Natural killer cell treated with Interleukin-12 subunit alpha and Interleukin-12 subunit beta and Interleukin-15 and Interleukin-18, amount 100 ng/mL, for 72 hours (primary cell): ENCODE measurements around the gene TXNDC2. TPM values are rescaled to one million over a fixed set of nuclear protein-coding genes. Genes with fewer than 3 reads are reported as not detected.

ENCODE experiments used
- ATAC-seq, 2 donors: fragments of 150-1000 bp; cut with Tn5 transposase in 1 of 2; sonication (Bioruptor Pico), chemical (Tn5 transposase) in 1 of 2; 2 replicates each; pipeline ENCODE4 v1.10.0; 2021
- DNase-seq: peaks from one replicate; pipeline ENCODE4 v3.0.0; 2022; ENCODE audit warnings: low spot score
- H3K27ac Mint-ChIP-seq, 2 donors: 1 replicate in 1 of 2; 2 replicates in 1 of 2; pipeline ENCODE4 v1.8.0; 2022; ENCODE audit warnings: mixed read lengths in 2 of 2, mild to moderate bottlenecking in 1 of 2, moderate library complexity in 1 of 2
- H3K27me3 Mint-ChIP-seq, 2 donors: 1 replicate in 1 of 2; 2 replicates in 1 of 2; pipeline ENCODE4 v1.8.0; 2022; ENCODE audit warnings: mixed read lengths in 2 of 2
- H3K36me3 Mint-ChIP-seq: one replicate; pipeline ENCODE4 v1.8.0; 2022; ENCODE audit warnings: mixed read lengths
- H3K4me1 Mint-ChIP-seq, 2 donors: 1 replicate in 1 of 2; 2 replicates in 1 of 2; pipeline ENCODE4 v1.8.0; 2022; ENCODE audit warnings: low read depth in 2 of 2, mixed read lengths in 2 of 2, mild to moderate bottlenecking in 1 of 2
- H3K4me3 Mint-ChIP-seq: one replicate; pipeline ENCODE4 v1.8.0; 2022; ENCODE audit warnings: mixed read lengths
- H3K9me3 Mint-ChIP-seq: 2 replicates; pipeline ENCODE4 v1.8.0; 2022; ENCODE audit warnings: mixed read lengths
- total RNA-seq, 2 donors: library from RNA; stranded (reverse); gene quantifications; one replicate each; pipeline ENCODE4 v1.2.3, GENCODE V29; 2022

The TXNDC2 gene
- total RNA-seq, 2 donors from 2014 or later = not detected

DNA sequence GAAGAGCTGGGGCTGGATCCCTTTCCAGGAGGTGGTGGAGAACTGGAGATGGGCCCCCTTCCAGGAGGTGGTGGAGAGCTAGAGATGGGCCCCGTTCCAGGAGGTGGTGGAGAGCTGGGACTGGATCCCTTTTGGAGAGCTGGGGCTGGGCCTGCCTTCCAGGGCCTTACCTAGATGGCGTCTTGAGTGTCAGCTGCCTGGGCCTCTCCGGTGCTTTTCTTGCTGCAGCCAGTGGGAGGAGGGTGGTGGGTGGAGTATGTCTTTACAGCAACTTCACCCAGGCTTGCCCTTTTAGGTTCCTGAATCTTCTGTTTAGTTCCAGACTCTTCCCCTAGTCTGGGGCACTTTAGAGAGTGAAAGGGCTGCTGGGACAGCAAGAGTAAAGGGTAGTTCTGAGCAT is 19.1 kb upstream of the TXNDC2 start:
- H3K4me1 Mint-ChIP-seq = no peaks in the 10 kb centered on the region
- no peak for DNase-seq
- peaks cover 10% of the 10 kb centered on the region for H3K36me3 Mint-ChIP-seq
- H3K27me3 Mint-ChIP-seq = peaks cover 17 to 18% of the 10 kb centered on the region in 2 donors
- no peak overlapping the region for H3K27ac Mint-ChIP-seq
- no peak for ATAC-seq
- peaks cover 8% of the 10 kb centered on the region for H3K9me3 Mint-ChIP-seq
- H3K4me3 Mint-ChIP-seq = no peak overlapping the region

GRCh38 chr18:9867071-9867594 is 18.6 kb upstream of the TXNDC2 start:
- no peaks in the 10 kb centered on the region for H3K4me1 Mint-ChIP-seq
- H3K4me3 Mint-ChIP-seq = no peak overlapping the region
- peaks cover 10% of the 10 kb centered on the region for H3K36me3 Mint-ChIP-seq
- no peak overlapping the region for H3K27ac Mint-ChIP-seq
- peaks cover 18% of the 10 kb centered on the region in 2 donors for H3K27me3 Mint-ChIP-seq
- peaks cover 8% of the 10 kb centered on the region for H3K9me3 Mint-ChIP-seq
- DNase-seq (no peak), ATAC-seq (no peak)

- Mint-ChIP-seq H3K4me1 (no peaks in the 10 kb centered on the region), H3K27me3 (peaks cover 18% of the 10 kb centered on the region in 2 donors), H3K27ac (no peak overlapping the region), H3K9me3 (peaks cover 8% of the 10 kb centered on the region), H3K4me3 (no peak overlapping the region), H3K36me3 (peaks cover 10% of the 10 kb centered on the region)
- DNase-seq (no peak), ATAC-seq (no peak)
These were observed 16.7 kb upstream of the TXNDC2 start for GRCh38 chr18:9868857-9869714.

GRCh38 chr18:9869715-9870430 is 15.9 kb upstream of the TXNDC2 start:
- peaks cover 18% of the 10 kb centered on the region in 2 donors for H3K27me3 Mint-ChIP-seq
- ATAC-seq = peak in 1 of 2 donors; percentile 9
- H3K4me3 Mint-ChIP-seq = no peak overlapping the region
- H3K27ac Mint-ChIP-seq = no peak overlapping the region
- H3K4me1 Mint-ChIP-seq = no peaks in the 10 kb centered on the region
- no peak for DNase-seq
- H3K9me3 Mint-ChIP-seq = peaks cover 8% of the 10 kb centered on the region
- H3K36me3 Mint-ChIP-seq = peaks cover 10% of the 10 kb centered on the region

GRCh38 chr18:9870431-9871008 is 15.3 kb upstream of the TXNDC2 start:
- no peak overlapping the region for H3K4me3 Mint-ChIP-seq
- H3K27me3 Mint-ChIP-seq = peaks cover 20 to 22% of the 10 kb centered on the region in 2 donors
- no peak for DNase-seq
- H3K36me3 Mint-ChIP-seq = peaks cover 7% of the 10 kb centered on the region
- H3K9me3 Mint-ChIP-seq = peaks cover 5% of the 10 kb centered on the region
- no peaks in the 10 kb centered on the region for H3K4me1 Mint-ChIP-seq
- no peak overlapping the region for H3K27ac Mint-ChIP-seq
- no peak for ATAC-seq

DNA sequence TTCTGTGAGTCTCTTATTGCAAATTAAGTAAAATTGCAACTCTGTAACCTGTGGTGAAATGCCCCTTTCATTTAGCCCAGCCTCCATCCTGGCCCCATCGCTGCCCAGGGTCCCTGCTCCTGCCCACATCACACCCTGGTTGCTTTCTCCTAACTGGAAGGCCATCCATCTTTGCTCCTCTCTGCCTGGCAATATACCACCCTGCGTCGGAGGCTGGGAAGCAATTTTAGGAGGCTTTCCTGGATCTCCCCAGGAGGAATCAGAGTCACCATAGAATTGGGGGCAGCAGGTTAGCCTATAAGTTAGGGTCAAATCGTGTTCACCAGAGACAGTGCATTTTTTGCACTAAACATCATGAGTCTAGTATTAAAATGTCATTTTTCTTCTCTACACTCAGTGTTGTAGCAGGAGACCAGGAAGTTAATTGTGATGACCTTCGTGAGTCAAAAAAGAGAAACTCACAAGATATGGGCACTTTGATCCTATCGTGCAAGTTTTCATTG is 14.5 kb upstream of the TXNDC2 start:
- ATAC-seq = no peak
- DNase-seq = no peak
- Mint-ChIP-seq H3K9me3 (no peaks in the 10 kb centered on the region), H3K4me1 (no peaks in the 10 kb centered on the region), H3K36me3 (no peaks in the 10 kb centered on the region), H3K27ac (no peak overlapping the region), H3K4me3 (no peak overlapping the region), H3K27me3 (peaks cover 19 to 26% of the 10 kb centered on the region in 2 donors)

- no peak for DNase-seq
- Mint-ChIP-seq H3K4me3 (no peak overlapping the region), H3K4me1 (no peaks in the 10 kb centered on the region), H3K27ac (no peak overlapping the region), H3K9me3 (no peaks in the 10 kb centered on the region), H3K27me3 (peaks cover 24 to 36% of the 10 kb centered on the region in 2 donors), H3K36me3 (no peaks in the 10 kb centered on the region)
- peak in 1 of 2 donors; percentile 32 for ATAC-seq
These were observed 12.9 kb upstream of the TXNDC2 start for GRCh38 chr18:9872823-9873222.

DNA sequence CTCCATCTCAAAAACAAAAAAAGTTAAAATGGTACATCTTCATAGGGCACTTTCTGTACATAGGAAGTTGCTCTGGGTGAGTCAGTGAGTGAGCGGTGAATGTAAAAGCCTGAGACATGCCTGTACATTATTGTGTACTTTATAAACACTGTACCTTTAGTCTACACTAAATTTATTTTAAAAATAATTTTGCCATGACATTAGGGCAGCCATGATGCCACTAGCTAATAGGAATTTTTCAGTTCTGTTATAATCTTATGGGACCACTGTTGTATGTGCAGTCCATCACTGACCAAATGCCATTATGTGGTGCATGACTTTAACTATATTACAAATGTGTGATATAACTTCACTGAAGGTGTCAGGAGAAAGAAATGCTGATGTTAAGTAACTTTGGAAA is 11.0 kb upstream of the TXNDC2 start:
- DNase-seq = no peak
- no peaks in the 10 kb centered on the region for H3K4me1 Mint-ChIP-seq
- H3K4me3 Mint-ChIP-seq = no peak overlapping the region
- H3K27me3 Mint-ChIP-seq = peaks cover 22 to 36% of the 10 kb centered on the region in 2 donors
- no peaks in the 10 kb centered on the region for H3K9me3 Mint-ChIP-seq
- no peaks in the 10 kb centered on the region for H3K36me3 Mint-ChIP-seq
- no peak for ATAC-seq
- H3K27ac Mint-ChIP-seq = no peak overlapping the region

DNA sequence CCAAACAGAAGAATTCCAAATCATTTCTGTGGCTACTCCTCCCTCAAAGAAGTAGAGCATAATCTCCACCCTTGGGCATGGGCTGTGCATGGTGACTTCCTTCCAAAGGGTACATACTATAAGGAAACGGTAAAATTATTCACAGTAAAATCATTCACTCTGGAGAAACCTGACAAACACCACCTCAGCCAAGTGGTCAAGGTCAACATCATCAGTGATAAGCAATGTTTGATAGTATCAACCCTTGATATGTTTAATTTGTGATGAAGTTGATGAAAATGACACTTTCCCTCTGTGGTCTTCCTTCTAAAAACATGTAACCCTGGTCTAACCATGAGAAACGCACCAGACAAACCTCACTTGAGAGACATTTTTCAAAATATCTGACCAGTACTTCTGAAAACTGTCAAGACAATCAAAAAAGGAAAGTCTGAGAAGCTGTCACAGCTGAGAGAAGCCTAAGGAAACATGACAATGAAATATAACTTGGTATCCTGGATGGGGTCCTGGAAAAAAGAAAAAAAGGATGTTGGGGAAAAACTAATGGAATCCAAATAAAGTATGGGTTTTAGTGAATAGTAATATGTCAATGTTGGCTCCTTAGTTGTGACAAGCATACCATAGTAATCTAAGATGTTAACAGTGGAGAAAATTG is 9.4 kb upstream of the TXNDC2 start:
- DNase-seq (no peak), ATAC-seq (no peak)
- Mint-ChIP-seq H3K4me3 (no peak overlapping the region), H3K27ac (no peak overlapping the region), H3K9me3 (no peaks in the 10 kb centered on the region), H3K4me1 (no peaks in the 10 kb centered on the region), H3K36me3 (no peaks in the 10 kb centered on the region), H3K27me3 (peaks cover 9 to 21% of the 10 kb centered on the region in 2 donors)

- Mint-ChIP-seq H3K4me1 (no peaks in the 10 kb centered on the region), H3K27ac (no peak overlapping the region), H3K9me3 (no peaks in the 10 kb centered on the region), H3K4me3 (no peak overlapping the region), H3K36me3 (no peaks in the 10 kb centered on the region), H3K27me3 (peaks cover 8 to 18% of the 10 kb centered on the region in 2 donors)
- ATAC-seq (peak in 1 of 2 donors; percentile 43), DNase-seq (no peak)
These were observed 8.7 kb upstream of the TXNDC2 start for GRCh38 chr18:9876867-9877654.

DNA sequence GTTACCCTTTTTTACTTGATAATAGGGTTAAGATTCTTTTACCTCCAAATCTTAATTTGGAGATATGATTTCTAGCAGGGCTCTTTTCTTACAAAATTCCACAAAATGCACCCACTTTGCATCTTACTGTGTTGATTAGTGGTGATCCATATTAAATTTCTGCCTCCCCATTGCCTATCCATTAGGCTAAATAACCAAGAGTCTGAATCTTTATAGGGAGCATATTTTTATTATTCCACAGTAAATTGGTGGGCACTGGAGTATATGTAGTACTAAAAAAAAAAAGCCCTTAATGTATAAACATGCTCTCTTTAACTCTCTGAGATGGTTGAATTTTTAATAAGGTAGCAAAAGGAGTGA is 8.1 kb upstream of the TXNDC2 start:
- no peak overlapping the region for H3K4me3 Mint-ChIP-seq
- no peaks in the 10 kb centered on the region for H3K9me3 Mint-ChIP-seq
- H3K36me3 Mint-ChIP-seq = no peaks in the 10 kb centered on the region
- peaks cover 8 to 18% of the 10 kb centered on the region in 2 donors for H3K27me3 Mint-ChIP-seq
- no peaks in the 10 kb centered on the region for H3K4me1 Mint-ChIP-seq
- DNase-seq = no peak
- H3K27ac Mint-ChIP-seq = no peak overlapping the region
- no peak for ATAC-seq

GRCh38 chr18:9878095-9878494 is 7.7 kb upstream of the TXNDC2 start:
- Mint-ChIP-seq H3K4me1 (no peaks in the 10 kb centered on the region), H3K27ac (no peak overlapping the region), H3K9me3 (no peaks in the 10 kb centered on the region), H3K27me3 (peaks cover 8 to 18% of the 10 kb centered on the region in 2 donors), H3K36me3 (no peaks in the 10 kb centered on the region), H3K4me3 (no peak overlapping the region)
- ATAC-seq (no peak), DNase-seq (no peak)

GRCh38 chr18:9878783-9879242 is 7.0 kb upstream of the TXNDC2 start:
- ATAC-seq = no peak
- Mint-ChIP-seq H3K36me3 (no peaks in the 10 kb centered on the region), H3K27ac (no peak overlapping the region), H3K4me1 (no peaks in the 10 kb centered on the region), H3K9me3 (no peaks in the 10 kb centered on the region), H3K4me3 (no peak overlapping the region), H3K27me3 (peaks cover 8 to 18% of the 10 kb centered on the region in 2 donors)
- DNase-seq = no peak
